GM23338 (cell line): ENCODE measurements around the gene KCNT2. TPM values are rescaled to one million over a fixed set of nuclear protein-coding genes. Genes with fewer than 3 reads are reported as not detected.

Experiments used
- ATAC-seq: fragments of 200-7000 bp; cut with Tn5 transposase; 3 replicates; pipeline ENCODE4 v1.9.1; 2020
- DNase-seq: peaks from one replicate; pipeline ENCODE4 v3.0.0-alpha.2; 2015; ENCODE audit warnings: low spot score
- H2AFZ ChIP-seq: fragments of 200-600 bp; sonication (generic); 2 replicates; pipeline ENCODE4 v1.8.0; 2016; ENCODE audit warnings: antibody characterized with exemption, mild to moderate bottlenecking, moderate library complexity
- H3F3A ChIP-seq: fragments of 200-600 bp; sonication (generic); replicated peaks from 2 replicates; pipeline ENCODE4 v1.8.0; 2017; ENCODE audit warnings: antibody characterized with exemption, mixed run types, low read depth
- H3K27ac ChIP-seq: fragments of 200-600 bp; sonication (generic); 2 replicates; pipeline ENCODE4 v1.6.1; 2016; ENCODE audit warnings: low read depth
- H3K27me3 ChIP-seq: fragments of 200-600 bp; sonication (generic); 2 replicates; pipeline ENCODE4 v1.8.0; 2016; ENCODE audit warnings: mild to moderate bottlenecking, mixed run types, moderate library complexity; ENCODE audit not compliant: insufficient read depth
- H3K36me3 ChIP-seq: fragments of 200-600 bp; sonication (generic); 2 replicates; pipeline ENCODE4 v1.8.0; 2016; ENCODE audit warnings: mild to moderate bottlenecking; ENCODE audit not compliant: insufficient read depth
- H3K4me1 ChIP-seq: fragments of 200-600 bp; sonication (generic); 2 replicates; pipeline ENCODE4 v1.8.0; 2016; ENCODE audit warnings: mild to moderate bottlenecking, moderate library complexity; ENCODE audit not compliant: insufficient read depth
- H3K4me2 ChIP-seq: fragments of 200-600 bp; sonication (generic); 2 replicates; pipeline ENCODE4 v1.7.1; 2017; ENCODE audit warnings: mixed run types
- H3K4me3 ChIP-seq: fragments of 200-600 bp; sonication (generic); 2 replicates; pipeline ENCODE4 v1.6.1; 2016; ENCODE audit warnings: mixed run types
- H3K79me2 ChIP-seq: fragments of 200-600 bp; sonication (generic); replicated peaks from 2 replicates; pipeline ENCODE4 v1.8.0; 2017; ENCODE audit warnings: mild to moderate bottlenecking; ENCODE audit not compliant: insufficient read depth
- H3K9me2 ChIP-seq: fragments of 200-600 bp; sonication (generic); 2 replicates; pipeline ENCODE4 v1.8.0; 2017; ENCODE audit not compliant: insufficient read depth
- H4K20me1 ChIP-seq: fragments of 200-600 bp; sonication (generic); replicated peaks from 2 replicates; pipeline ENCODE4 v1.8.0; 2017; ENCODE audit warnings: mild to moderate bottlenecking; ENCODE audit not compliant: insufficient read depth
- H3K27ac Mint-ChIP-seq: 2 replicates; pipeline ENCODE4 v1.8.0; 2020; ENCODE audit warnings: inconsistent platforms, mild to moderate bottlenecking, moderate library complexity, mixed read lengths
- H3K27me3 Mint-ChIP-seq: 3 replicates; pipeline ENCODE4 v1.8.0; 2022; ENCODE audit warnings: low read depth, mild to moderate bottlenecking, moderate library complexity, mixed read lengths, inconsistent platforms; ENCODE audit not compliant: insufficient read depth, poor library complexity
- H3K36me3 Mint-ChIP-seq: 3 replicates; pipeline ENCODE4 v1.8.0; 2021; ENCODE audit warnings: low read depth, mild to moderate bottlenecking, inconsistent platforms, moderate library complexity, mixed read lengths
- H3K4me1 Mint-ChIP-seq: 3 replicates; pipeline ENCODE4 v1.8.0; 2020; ENCODE audit warnings: mild to moderate bottlenecking, inconsistent platforms, mixed read lengths
- H3K4me3 Mint-ChIP-seq: 3 replicates; pipeline ENCODE4 v1.8.0; 2021; ENCODE audit warnings: moderate library complexity, mild to moderate bottlenecking, inconsistent platforms, mixed read lengths
- H3K9me3 Mint-ChIP-seq: 3 replicates; pipeline ENCODE4 v1.8.0; 2020; ENCODE audit warnings: moderate library complexity, mild to moderate bottlenecking, inconsistent platforms, mixed read lengths
- EZH2 ChIP-seq: fragments of 200-600 bp; sonication (generic); IDR thresholded peaks from one replicate; pipeline ENCODE4 v1.8.0; 2017; ENCODE audit warnings: antibody characterized with exemption, mild to moderate bottlenecking, low read depth; ENCODE audit not compliant: unreplicated experiment
- NANOG ChIP-seq: IDR thresholded peaks from 2 replicates; pipeline ENCODE4 v1.6.1; 2016; ENCODE audit warnings: antibody characterized with exemption, borderline replicate concordance
- STAT1 ChIP-seq: IDR thresholded peaks from one replicate; pipeline ENCODE4 v1.6.1; 2016; ENCODE audit warnings: antibody characterized with exemption; ENCODE audit not compliant: unreplicated experiment
- polyA plus RNA-seq: library from polyadenylated mRNA; unstranded; fragments of >200 nt; fragmentation: Nextera tagmentation; extraction: Ambion mirVana; gene quantifications from 2 replicates; pipeline ENCODE4 v1.2.1, GENCODE V29; 2016
- total RNA-seq: library from RNA; depleted of rRNA; stranded (reverse); fragments of >200 nt; shearing (Covaris generic); gene quantifications from 2 replicates; pipeline ENCODE4 v1.2.3, GENCODE V29; 2014
- TF ChIP-seq, protein P1 (sequence below), 2 experiments: fragments of 200-600 bp in 1 of 2; sonication (generic) in 1 of 2; conservative IDR thresholded peaks; 2 replicates each; pipeline versions ENCODE4 v1.5.1 to v1.6.1; 2016 to 2017; ENCODE audit warnings: antibody characterized with exemption in 2 of 2, low read depth in 2 of 2, mild to moderate bottlenecking in 2 of 2, moderate library complexity in 1 of 2
- TF ChIP-seq, protein P2 (sequence below): fragments of 250-450 bp; sonication (Bioruptor Pico); IDR thresholded peaks from 2 replicates; pipeline ENCODE4 v1.5.0; 2020; ENCODE audit warnings: mild to moderate bottlenecking, moderate library complexity

KCNT2 gene
- total and polyA plus RNA-seq, 2 experiments from 2014 or later = 5.4 to 13.4 TPM

DNA sequence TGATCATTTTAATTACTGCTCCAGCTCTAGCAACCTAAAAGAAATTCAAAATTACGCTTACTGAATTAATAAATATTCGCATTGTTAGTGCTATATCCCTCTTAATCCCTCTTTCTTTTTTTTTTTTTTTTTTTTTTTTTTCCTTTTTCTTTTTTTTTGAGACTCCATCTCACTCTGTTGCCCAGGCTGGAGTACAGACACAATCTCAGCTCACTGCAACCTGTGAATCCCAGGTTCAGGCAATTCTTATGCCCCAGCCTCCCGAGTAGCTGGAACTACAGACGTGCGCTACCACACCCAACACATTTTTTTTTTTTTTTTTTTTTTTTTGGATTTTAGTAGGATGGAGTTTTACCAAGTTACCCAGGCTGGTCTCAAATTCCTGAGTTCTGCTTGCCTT is 157.1 kb downstream of the KCNT2 start (continued):
- TF ChIP-seq, protein P1, sequence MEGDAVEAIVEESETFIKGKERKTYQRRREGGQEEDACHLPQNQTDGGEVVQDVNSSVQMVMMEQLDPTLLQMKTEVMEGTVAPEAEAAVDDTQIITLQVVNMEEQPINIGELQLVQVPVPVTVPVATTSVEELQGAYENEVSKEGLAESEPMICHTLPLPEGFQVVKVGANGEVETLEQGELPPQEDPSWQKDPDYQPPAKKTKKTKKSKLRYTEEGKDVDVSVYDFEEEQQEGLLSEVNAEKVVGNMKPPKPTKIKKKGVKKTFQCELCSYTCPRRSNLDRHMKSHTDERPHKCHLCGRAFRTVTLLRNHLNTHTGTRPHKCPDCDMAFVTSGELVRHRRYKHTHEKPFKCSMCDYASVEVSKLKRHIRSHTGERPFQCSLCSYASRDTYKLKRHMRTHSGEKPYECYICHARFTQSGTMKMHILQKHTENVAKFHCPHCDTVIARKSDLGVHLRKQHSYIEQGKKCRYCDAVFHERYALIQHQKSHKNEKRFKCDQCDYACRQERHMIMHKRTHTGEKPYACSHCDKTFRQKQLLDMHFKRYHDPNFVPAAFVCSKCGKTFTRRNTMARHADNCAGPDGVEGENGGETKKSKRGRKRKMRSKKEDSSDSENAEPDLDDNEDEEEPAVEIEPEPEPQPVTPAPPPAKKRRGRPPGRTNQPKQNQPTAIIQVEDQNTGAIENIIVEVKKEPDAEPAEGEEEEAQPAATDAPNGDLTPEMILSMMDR (conservative IDR thresholded peaks at IDR 0.05; ENCODE audit: low read depth in 2 of 2) = no peak
- TF ChIP-seq STAT1 = no peak
- TF ChIP-seq, protein P2, sequence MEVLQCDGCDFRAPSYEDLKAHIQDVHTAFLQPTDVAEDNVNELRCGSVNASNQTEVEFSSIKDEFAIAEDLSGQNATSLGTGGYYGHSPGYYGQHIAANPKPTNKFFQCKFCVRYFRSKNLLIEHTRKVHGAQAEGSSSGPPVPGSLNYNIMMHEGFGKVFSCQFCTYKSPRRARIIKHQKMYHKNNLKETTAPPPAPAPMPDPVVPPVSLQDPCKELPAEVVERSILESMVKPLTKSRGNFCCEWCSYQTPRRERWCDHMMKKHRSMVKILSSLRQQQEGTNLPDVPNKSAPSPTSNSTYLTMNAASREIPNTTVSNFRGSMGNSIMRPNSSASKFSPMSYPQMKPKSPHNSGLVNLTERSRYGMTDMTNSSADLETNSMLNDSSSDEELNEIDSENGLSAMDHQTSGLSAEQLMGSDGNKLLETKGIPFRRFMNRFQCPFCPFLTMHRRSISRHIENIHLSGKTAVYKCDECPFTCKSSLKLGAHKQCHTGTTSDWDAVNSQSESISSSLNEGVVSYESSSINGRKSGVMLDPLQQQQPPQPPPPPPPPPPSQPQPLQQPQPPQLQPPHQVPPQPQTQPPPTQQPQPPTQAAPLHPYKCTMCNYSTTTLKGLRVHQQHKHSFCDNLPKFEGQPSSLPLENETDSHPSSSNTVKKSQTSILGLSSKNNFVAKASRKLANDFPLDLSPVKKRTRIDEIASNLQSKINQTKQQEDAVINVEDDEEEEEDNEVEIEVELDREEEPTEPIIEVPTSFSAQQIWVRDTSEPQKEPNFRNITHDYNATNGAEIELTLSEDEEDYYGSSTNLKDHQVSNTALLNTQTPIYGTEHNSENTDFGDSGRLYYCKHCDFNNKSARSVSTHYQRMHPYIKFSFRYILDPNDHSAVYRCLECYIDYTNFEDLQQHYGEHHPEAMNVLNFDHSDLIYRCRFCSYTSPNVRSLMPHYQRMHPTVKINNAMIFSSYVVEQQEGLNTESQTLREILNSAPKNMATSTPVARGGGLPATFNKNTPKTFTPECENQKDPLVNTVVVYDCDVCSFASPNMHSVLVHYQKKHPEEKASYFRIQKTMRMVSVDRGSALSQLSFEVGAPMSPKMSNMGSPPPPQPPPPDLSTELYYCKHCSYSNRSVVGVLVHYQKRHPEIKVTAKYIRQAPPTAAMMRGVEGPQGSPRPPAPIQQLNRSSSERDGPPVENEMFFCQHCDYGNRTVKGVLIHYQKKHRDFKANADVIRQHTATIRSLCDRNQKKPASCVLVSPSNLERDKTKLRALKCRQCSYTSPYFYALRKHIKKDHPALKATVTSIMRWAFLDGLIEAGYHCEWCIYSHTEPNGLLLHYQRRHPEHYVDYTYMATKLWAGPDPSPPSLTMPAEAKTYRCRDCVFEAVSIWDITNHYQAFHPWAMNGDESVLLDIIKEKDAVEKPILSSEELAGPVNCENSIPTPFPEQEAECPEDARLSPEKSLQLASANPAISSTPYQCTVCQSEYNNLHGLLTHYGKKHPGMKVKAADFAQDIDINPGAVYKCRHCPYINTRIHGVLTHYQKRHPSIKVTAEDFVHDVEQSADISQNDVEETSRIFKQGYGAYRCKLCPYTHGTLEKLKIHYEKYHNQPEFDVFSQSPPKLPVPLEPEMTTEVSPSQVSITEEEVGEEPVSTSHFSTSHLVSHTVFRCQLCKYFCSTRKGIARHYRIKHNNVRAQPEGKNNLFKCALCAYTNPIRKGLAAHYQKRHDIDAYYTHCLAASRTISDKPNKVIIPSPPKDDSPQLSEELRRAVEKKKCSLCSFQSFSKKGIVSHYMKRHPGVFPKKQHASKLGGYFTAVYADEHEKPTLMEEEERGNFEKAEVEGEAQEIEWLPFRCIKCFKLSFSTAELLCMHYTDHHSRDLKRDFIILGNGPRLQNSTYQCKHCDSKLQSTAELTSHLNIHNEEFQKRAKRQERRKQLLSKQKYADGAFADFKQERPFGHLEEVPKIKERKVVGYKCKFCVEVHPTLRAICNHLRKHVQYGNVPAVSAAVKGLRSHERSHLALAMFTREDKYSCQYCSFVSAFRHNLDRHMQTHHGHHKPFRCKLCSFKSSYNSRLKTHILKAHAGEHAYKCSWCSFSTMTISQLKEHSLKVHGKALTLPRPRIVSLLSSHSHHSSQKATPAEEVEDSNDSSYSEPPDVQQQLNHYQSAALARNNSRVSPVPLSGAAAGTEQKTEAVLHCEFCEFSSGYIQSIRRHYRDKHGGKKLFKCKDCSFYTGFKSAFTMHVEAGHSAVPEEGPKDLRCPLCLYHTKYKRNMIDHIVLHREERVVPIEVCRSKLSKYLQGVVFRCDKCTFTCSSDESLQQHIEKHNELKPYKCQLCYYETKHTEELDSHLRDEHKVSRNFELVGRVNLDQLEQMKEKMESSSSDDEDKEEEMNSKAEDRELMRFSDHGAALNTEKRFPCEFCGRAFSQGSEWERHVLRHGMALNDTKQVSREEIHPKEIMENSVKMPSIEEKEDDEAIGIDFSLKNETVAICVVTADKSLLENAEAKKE (CRISPR knock-in tag) = no peak

DNA sequence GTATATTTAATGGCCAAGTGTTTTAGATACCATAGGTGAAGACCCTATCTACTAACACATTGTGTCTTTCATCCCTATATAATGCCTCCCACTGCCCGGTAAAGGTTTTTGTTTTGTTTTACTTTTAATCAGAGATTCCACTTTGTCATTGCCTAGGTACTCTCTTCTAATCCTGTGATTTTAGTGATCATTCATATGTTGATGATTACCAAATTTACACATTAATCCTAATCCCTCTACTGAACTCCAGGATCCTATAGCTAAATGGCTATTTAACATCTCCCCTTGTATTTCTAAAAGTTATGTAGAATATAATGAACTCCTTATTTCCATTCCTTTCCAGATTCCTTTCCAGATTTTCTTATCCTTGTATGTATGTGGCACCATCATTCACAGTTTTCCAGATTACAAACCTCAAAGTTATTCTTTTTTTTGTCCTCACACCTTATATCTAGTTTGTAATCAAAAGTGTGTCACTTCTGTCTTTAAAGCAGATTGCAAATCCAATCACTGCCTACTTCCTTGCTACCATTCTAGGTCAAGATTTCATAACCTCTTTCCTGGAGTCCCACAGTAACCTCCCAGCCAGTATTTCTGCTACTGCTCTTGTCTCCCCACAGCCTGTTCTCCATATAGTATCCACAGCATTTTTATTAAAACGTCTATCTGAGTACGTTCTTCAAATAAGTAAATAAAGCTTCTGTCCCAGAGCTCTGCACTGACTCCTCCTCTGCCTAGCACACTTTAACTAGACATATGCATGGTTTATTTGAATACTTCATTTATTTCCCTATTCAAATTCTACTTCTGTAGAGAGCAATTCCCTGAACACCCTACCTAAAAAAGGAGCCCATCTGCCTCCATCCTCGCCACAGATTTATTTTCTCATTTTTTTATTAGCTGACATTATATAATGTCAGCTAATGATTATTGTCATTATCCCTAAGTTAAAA is 157.8 kb downstream of the KCNT2 start:
- Mint-ChIP-seq H3K27me3 (peaks cover 5% of the 10 kb centered on the region), H3K36me3 (no peaks in the 10 kb centered on the region), H3K27ac (peak overlapping the region; percentile 84), H3K4me1 (peaks cover 44% of the 10 kb centered on the region), H3K9me3 (no peaks in the 10 kb centered on the region), H3K4me3 (0 out of 3 replicates have a peak overlapping the region, but pooled peaks have one; percentile 0)
- Histone ChIP-seq H3K4me1 (peaks cover 40% of the 10 kb centered on the region), H3K36me3 (no peaks in the 10 kb centered on the region), H2AFZ (no peak overlapping the region), H3K4me2 (peak overlapping the region; percentile 0), H3K27me3 (no peaks in the 10 kb centered on the region), H3F3A (no peaks in the 10 kb centered on the region), H3K79me2 (no peaks in the 10 kb centered on the region), H3K9me2 (no peaks in the 10 kb centered on the region), H4K20me1 (no peaks in the 10 kb centered on the region), H3K4me3 (no peak overlapping the region), H3K27ac (peak overlapping the region; percentile 11; the same call in 1 of the 2 replicates)
- 0 out of 2 replicates have a peak, but pooled peaks have one; percentile 36 for TF ChIP-seq NANOG
- no peak for TF ChIP-seq EZH2
- ATAC-seq = peak; percentile 52
- peak; percentile 9 for DNase-seq
